AG04450 (cell line): ENCODE results near the gene THADA. TPM values are rescaled to one million over a fixed set of nuclear protein-coding genes. Genes with fewer than 3 reads are reported as not detected.

Experiments
- CTCF ChIA-PET: fragments of 300-600, 350-600 bp; formaldehyde crosslinking; extraction: SDS; loops from one replicate; lab custom pipeline; 2022; ENCODE audit warnings: antibody characterized with exemption, inconsistent platforms; lab: Charles Lee
- POLR2A ChIA-PET: fragments of 350-600 bp; formaldehyde crosslinking; extraction: SDS; loops from one replicate; lab custom pipeline; 2021; ENCODE audit warnings: antibody characterized with exemption, inconsistent platforms; lab: Yijun Ruan, JAX
- DNase-seq: peaks from one replicate; pipeline ENCODE4 v3.0.0-alpha.2; 2011; ENCODE audit warnings: low read depth, low spot score
- H3K27ac ChIP-seq: one replicate; pipeline ENCODE4 v1.5.1; 2012; ENCODE audit warnings: low read depth, low read length, control low read depth
- H3K27me3 ChIP-seq: one replicate; pipeline ENCODE4 v1.6.0; 2012; ENCODE audit warnings: low read length; ENCODE audit not compliant: control insufficient read depth, insufficient read depth
- H3K4me3 ChIP-seq: 2 replicates; pipeline ENCODE4 v1.5.1; 2011; ENCODE audit warnings: mild to moderate bottlenecking, low read depth, low read length, control low read depth
- H3K9me3 ChIP-seq: 2 replicates; pipeline ENCODE4 v1.5.1; 2012; ENCODE audit warnings: low read length; ENCODE audit not compliant: control insufficient read depth, insufficient read depth
- CTCF ChIP-seq: IDR thresholded peaks from 2 replicates; pipeline ENCODE4 v1.5.1; 2011; ENCODE audit warnings: low read depth, low read length, control low read depth, inconsistent platforms
- polyA plus RNA-seq: library from polyadenylated mRNA; depleted of rRNA; stranded (reverse); fragments of >200 nt; gene quantifications from 2 replicates; pipeline ENCODE4 v1.2.3, GENCODE V29; 2011

THADA gene
- polyA plus RNA-seq, 1 experiment: 15.0 TPM

DNA sequence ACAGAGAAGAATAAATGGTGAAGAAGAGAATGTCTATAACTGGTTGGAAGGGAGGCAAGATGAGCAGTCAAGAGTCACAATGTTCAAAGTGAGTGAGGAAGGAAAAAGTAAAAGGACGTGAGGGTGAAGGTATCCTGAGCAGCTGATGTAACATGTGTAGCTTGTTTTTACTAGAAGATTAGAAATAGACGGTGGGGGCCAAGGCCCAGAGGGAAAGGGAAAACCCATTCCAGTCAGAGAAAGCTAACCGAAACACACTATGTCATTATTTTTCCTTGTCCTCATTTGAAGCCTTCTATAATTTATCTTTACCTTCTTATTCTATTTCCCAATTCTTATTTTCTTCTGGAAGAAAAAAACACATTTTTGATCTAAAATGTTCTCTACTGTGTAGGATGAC lies 176.6 kb downstream of the THADA start:
- Histone ChIP-seq H3K4me3 (no peak overlapping the region), H3K9me3 (no peaks in the 10 kb centered on the region), H3K27ac (no peak overlapping the region), H3K27me3 (no peaks in the 10 kb centered on the region)
- CTCF ChIA-PET: interaction anchor here (0.8 kb wide), 1 partner anchor 48 kb away, joined by 4 read pairs; no protein-coding TSS in a partner anchor
- DNase-seq: no peak
- POLR2A ChIA-PET: no interaction called here
- TF ChIP-seq CTCF: no peak

GRCh38 chr2:43418680-43419079 lies 177.2 kb downstream of the THADA start:
- no peaks in the 10 kb centered on the region for H3K9me3 ChIP-seq
- H3K4me3 ChIP-seq: no peak overlapping the region
- TF ChIP-seq CTCF: no peak
- ChIA-PET POLR2A (no interaction called here), CTCF (no interaction called here)
- no peak overlapping the region for H3K27ac ChIP-seq
- H3K27me3 ChIP-seq: no peaks in the 10 kb centered on the region
- DNase-seq: no peak

DNA sequence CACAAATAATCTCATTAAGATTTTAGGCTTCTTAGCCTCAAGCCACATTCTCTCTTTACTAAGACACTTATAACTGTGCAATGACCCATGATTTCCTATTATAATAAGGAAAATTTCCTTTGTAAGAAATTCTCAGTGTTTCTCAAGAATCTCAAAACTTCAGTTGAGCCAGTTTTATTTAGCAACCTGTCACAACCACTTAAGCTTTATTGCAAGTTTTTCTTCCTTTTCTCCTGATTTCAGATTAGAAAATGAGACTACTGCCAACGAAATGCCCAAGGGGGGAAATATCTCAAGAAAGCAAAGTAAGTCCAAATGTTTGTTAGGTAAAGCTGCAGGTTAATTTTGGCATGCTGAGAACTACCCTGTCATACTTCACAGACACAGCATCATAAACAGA lies 178.5 kb downstream of the THADA start:
- CTCF ChIA-PET: no interaction called here
- no peak overlapping the region for H3K27ac ChIP-seq
- no peak for DNase-seq
- no peaks in the 10 kb centered on the region for H3K9me3 ChIP-seq
- no peaks in the 10 kb centered on the region for H3K27me3 ChIP-seq
- no peak overlapping the region for H3K4me3 ChIP-seq
- POLR2A ChIA-PET: no interaction called here
- no peak for TF ChIP-seq CTCF

- H3K27me3 ChIP-seq: no peaks in the 10 kb centered on the region
- TF ChIP-seq CTCF: no peak
- ChIA-PET POLR2A (no interaction called here), CTCF (interaction anchor here (1.2 to 1.4 kb wide), 2 partner anchors 15 to 26 kb away, joined by 3 read pairs; no protein-coding TSS in a partner anchor)
- H3K4me3 ChIP-seq: no peak overlapping the region
- DNase-seq: no peak
- no peaks in the 10 kb centered on the region for H3K9me3 ChIP-seq
- no peak overlapping the region for H3K27ac ChIP-seq
Measured at GRCh38 chr2:43415592-43415991, 180.2 kb downstream of the THADA start.

DNA sequence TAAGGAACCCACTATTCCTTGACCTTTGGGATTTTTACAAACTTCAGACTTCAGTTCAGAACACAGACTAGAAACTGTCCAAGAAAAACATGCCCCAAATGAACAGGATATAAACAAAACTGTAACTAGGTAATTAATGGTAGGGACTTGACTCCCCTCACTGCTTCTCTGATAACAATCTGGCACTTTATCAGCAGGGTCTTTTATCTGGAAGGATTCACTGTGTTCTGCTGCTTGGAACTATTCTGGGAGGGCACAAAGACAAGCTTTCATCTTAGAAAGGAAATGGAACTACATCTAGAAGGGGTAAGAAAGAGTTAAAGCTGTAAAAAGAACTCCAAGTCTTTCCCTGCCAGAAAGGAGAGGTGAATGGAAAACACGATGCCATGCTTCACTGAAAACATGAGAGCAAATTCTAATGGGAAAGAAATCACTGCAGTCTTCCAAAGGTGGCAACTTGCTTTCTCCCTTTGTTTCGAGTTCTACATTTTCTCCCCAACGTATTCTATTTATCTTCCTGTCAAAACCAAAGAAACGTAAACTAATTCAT lies 181.2 kb downstream of the THADA start:
- CTCF ChIA-PET: interaction anchor here (0.6 to 1.2 kb wide), 2 partner anchors 10 to 27 kb away, joined by 3 read pairs; no protein-coding TSS in a partner anchor
- DNase-seq: no peak
- POLR2A ChIA-PET: no interaction called here

More for the DNA sequence above, 181.2 kb downstream of the THADA start:
- Histone ChIP-seq H3K4me3 (no peak overlapping the region), H3K9me3 (no peaks in the 10 kb centered on the region), H3K27ac (no peak overlapping the region), H3K27me3 (no peaks in the 10 kb centered on the region)
- no peak for TF ChIP-seq CTCF
